GM21825 (cell line): Measurements from ENCODE around the gene RRP12.
A peak's percentile ranks its signal among the peaks of the same experiment; 100 is the strongest.
"Not testable (repeated sequence)": the region's sequence is repeated elsewhere in the genome, so short reads cannot be mapped to it uniquely, and the experiment has no call there.

Experiments used
- ATAC-seq: cut with Tn5 transposase; IDR thresholded peaks from one replicate; pipeline ENCODE4 v1.9.1; 2021; ENCODE audit warnings: mild to moderate bottlenecking, moderate library complexity; ENCODE audit not compliant: unreplicated experiment

Gene RRP12

GRCh38 chr10:97407211-97407951, 6.2 kb upstream of the RRP12 start:
- peak; percentile 77 for ATAC-seq

GRCh38 chr10:97406483-97406882, 5.3 kb upstream of the RRP12 start:
- not testable (repeated sequence) for ATAC-seq

GRCh38 chr10:97406064-97406463, 4.9 kb upstream of the RRP12 start:
- no peak for ATAC-seq

- no peak for ATAC-seq
Observed at GRCh38 chr10:97404044-97404443, 2.9 kb upstream of the RRP12 start.

GRCh38 chr10:97401455-97401919, 347 bp upstream of the RRP12 start:
- no peak for ATAC-seq

- ATAC-seq = no peak
Observed at GRCh38 chr10:97399843-97400545, 1.1 kb downstream of the RRP12 start.

GRCh38 chr10:97396056-97396455, 5.1 kb downstream of the RRP12 start:
- ATAC-seq = no peak

- no peak for ATAC-seq
Observed at GRCh38 chr10:97393034-97393573, 8.0 kb downstream of the RRP12 start.

GRCh38 chr10:97390091-97390490, 11.0 kb downstream of the RRP12 start:
- no peak for ATAC-seq

GRCh38 chr10:97388152-97388551, 13.0 kb downstream of the RRP12 start:
- ATAC-seq = no peak

GRCh38 chr10:97385565-97385964, 15.6 kb downstream of the RRP12 start:
- no peak for ATAC-seq

- ATAC-seq = no peak
Observed at GRCh38 chr10:97384641-97385040, 16.5 kb downstream of the RRP12 start.

GRCh38 chr10:97384156-97384555, 17.0 kb downstream of the RRP12 start:
- no peak for ATAC-seq

- ATAC-seq = no peak
Observed at GRCh38 chr10:97383159-97383558, 18.0 kb downstream of the RRP12 start.

- no peak for ATAC-seq
Observed at GRCh38 chr10:97381626-97382025, 19.5 kb downstream of the RRP12 start.

- ATAC-seq = no peak
Observed at GRCh38 chr10:97380516-97380915, 20.6 kb downstream of the RRP12 start.

- ATAC-seq = no peak
Observed at GRCh38 chr10:97378933-97379921, 21.9 kb downstream of the RRP12 start.

GRCh38 chr10:97376413-97376812, 24.7 kb downstream of the RRP12 start:
- no peak for ATAC-seq

GRCh38 chr10:97373456-97373855, 27.7 kb downstream of the RRP12 start:
- ATAC-seq = no peak

GRCh38 chr10:97372233-97372875, 28.8 kb downstream of the RRP12 start:
- ATAC-seq = no peak
